Central memory CD8-positive, alpha-beta T cell (primary cell): ENCODE measurements around the gene KCNJ11.
A peak's percentile ranks its signal among the peaks of the same experiment; 100 is the strongest.
"Not testable (repeated sequence)": the region's sequence is repeated elsewhere in the genome, so short reads cannot be mapped to it uniquely, and the experiment has no call there.

Source experiments
- ATAC-seq: fragments of 150-1000 bp; cut with Tn5 transposase; replicated peaks from 2 replicates; pipeline ENCODE4 v1.10.0; 2022; ENCODE audit warnings: mild to moderate bottlenecking, moderate FRiP score, moderate number of reproducible peaks; ENCODE audit not compliant: poor library complexity, severe bottlenecking; ENCODE audit errors: extremely low read depth
- DNase-seq, 2 donors: peaks; one replicate each; pipeline ENCODE4 v3.0.0; 2021; ENCODE audit warnings: low spot score in 2 of 2
- H3K27ac Mint-ChIP-seq: one replicate; pipeline ENCODE4 v1.8.0; 2022; ENCODE audit warnings: low read depth, mild to moderate bottlenecking, moderate library complexity, mixed read lengths
- H3K27me3 Mint-ChIP-seq: one replicate; pipeline ENCODE4 v1.8.0; 2022; ENCODE audit warnings: mixed read lengths
- H3K36me3 Mint-ChIP-seq: one replicate; pipeline ENCODE4 v1.8.0; 2022; ENCODE audit warnings: mild to moderate bottlenecking, moderate library complexity, mixed read lengths; ENCODE audit not compliant: insufficient read depth
- H3K4me1 Mint-ChIP-seq: one replicate; pipeline ENCODE4 v1.8.0; 2022; ENCODE audit warnings: mixed read lengths
- H3K4me3 Mint-ChIP-seq: one replicate; pipeline ENCODE4 v1.8.0; 2022; ENCODE audit warnings: mild to moderate bottlenecking, moderate library complexity, mixed read lengths
- H3K9me3 Mint-ChIP-seq: one replicate; pipeline ENCODE4 v1.8.0; 2022; ENCODE audit warnings: mixed read lengths

Gene KCNJ11

DNA sequence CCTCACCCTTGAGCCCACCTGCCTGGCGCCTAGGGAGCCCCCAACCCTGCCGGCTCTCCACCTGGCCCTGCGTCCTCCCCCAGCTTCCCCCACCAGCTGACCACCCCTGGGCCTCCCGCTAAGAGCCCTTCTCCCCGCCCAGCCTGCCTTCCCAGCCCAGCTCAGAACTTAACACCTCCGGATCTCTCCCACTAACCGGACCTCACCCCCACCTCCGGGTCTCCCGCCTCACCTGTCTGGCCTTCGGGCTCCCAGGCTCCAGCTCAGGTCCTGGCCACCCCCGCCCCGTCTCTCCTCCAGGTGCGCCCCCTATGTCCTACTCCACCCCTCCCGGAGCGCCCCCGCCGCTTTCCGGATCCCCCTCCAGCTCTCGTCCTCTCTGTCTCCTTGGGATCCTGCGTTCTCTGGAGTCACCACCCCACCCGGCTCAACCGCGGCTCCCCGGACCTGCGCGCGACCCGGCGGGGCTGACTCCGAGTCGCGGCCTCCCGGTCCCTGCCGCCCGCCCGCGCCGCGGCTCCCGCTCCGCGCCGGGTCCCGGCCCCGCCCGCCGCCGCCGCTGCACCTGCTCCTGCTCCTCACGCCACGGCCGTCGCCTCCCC lies at the start of gene KCNJ11:
TSS of gene KCNJ11 (minus strand) at position 51 of the 602 bp plus-strand sequence. CDS start 568 bp downstream, outside the sequence.
- Mint-ChIP-seq H3K4me3 (peak within 1 kb of the TSS; percentile 83), H3K36me3 (peaks cover 2% of the 10 kb centered on the region), H3K27ac (peak within 1 kb of the TSS; percentile 74), H3K27me3 (no peaks in the 10 kb centered on the region), H3K4me1 (no peaks in the 10 kb centered on the region), H3K9me3 (no peaks in the 10 kb centered on the region)
- DNase-seq (peak in 1 of 2 donors; percentile 32), ATAC-seq (peak; percentile 46)

- H3K27me3 Mint-ChIP-seq = peaks cover 52% of the 10 kb centered on the region
- peaks cover 11% of the 10 kb centered on the region for H3K4me1 Mint-ChIP-seq
- ATAC-seq (no peak), DNase-seq (no peak)
- peaks cover 5% of the 10 kb centered on the region for H3K9me3 Mint-ChIP-seq
- no peaks in the 10 kb centered on the region for H3K36me3 Mint-ChIP-seq
- no peak overlapping the region for H3K27ac Mint-ChIP-seq
- H3K4me3 Mint-ChIP-seq = no peak overlapping the region
Measured at GRCh38 chr11:17437366-17437765, 48.9 kb upstream of the KCNJ11 start.

DNA sequence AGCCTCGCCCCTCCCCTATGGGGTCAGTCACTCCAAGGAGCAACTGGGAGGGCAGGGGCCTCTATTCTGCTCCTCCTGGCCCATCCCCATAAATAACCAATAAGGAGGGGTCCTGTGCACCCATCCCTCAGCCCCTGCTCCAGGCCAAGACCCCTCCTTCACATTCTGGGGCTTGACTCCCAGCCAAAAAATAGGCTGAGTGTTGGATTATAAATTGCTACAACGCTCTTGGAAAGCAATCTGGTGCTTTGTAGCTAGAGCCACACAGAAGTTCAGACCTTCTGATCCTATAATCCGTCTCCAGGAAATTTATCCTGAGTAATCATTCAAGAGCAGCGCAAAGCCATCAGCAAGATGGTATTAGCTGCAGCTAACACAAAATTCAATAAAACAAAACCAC lies 45.6 kb upstream of the KCNJ11 start:
- Mint-ChIP-seq H3K27me3 (peaks cover 38% of the 10 kb centered on the region), H3K9me3 (no peaks in the 10 kb centered on the region), H3K27ac (no peak overlapping the region), H3K36me3 (no peaks in the 10 kb centered on the region), H3K4me3 (no peak overlapping the region), H3K4me1 (peaks cover under 1% of the 10 kb centered on the region)
- no peak for ATAC-seq
- DNase-seq = no peak

DNA sequence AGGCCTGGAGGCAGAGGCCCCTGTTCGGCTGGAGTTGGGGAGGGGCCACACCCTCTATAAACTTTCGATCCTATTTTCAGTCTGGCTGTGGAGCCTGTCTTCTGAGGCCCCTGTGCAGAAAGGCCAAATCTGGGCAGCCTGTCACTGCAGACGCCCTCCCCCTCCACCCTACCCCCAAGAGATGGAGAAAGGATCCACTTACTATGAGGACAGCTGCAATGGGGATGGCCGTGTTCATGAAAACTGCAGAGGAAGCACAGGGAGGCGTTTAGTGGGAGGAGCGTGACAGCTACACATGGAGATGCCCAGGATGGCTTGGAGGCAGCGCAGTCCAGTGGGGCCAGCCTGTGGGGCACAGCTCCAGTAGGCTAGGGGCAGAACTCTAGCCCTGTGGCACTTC lies 43.5 kb upstream of the KCNJ11 start:
- ATAC-seq = no peak
- no peaks in the 10 kb centered on the region for H3K4me1 Mint-ChIP-seq
- H3K9me3 Mint-ChIP-seq = no peaks in the 10 kb centered on the region
- peaks cover 34% of the 10 kb centered on the region for H3K27me3 Mint-ChIP-seq
- H3K4me3 Mint-ChIP-seq = no peak overlapping the region
- H3K27ac Mint-ChIP-seq = no peak overlapping the region
- no peaks in the 10 kb centered on the region for H3K36me3 Mint-ChIP-seq
- DNase-seq = no peak

GRCh38 chr11:17431139-17431538 lies 42.7 kb upstream of the KCNJ11 start:
- H3K27ac Mint-ChIP-seq = no peak overlapping the region
- DNase-seq = no peak
- H3K36me3 Mint-ChIP-seq = no peaks in the 10 kb centered on the region
- H3K4me1 Mint-ChIP-seq = no peaks in the 10 kb centered on the region
- peaks cover 30% of the 10 kb centered on the region for H3K27me3 Mint-ChIP-seq
- ATAC-seq = no peak
- H3K4me3 Mint-ChIP-seq = no peak overlapping the region
- H3K9me3 Mint-ChIP-seq = no peaks in the 10 kb centered on the region

DNA sequence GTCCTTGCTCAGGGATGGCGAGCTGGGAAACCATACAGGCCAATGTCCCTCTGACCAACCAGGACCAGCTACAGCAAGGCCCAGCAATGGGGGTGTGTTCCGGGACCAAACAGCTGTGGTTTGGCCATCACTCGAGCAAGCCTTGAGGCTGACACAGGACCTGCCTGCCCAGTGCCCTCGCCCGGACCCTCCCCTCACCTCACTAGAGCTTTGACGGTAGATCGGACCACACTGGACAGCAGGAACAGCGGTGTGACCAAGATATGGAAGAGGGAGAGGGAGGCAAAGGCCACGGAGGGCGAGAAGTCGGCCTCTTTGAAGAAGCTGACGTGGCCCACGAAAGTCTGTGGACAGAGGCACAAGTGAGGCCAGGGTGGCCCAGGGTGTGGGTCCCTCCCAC lies 42.2 kb upstream of the KCNJ11 start:
- Mint-ChIP-seq H3K27me3 (peaks cover 24% of the 10 kb centered on the region), H3K9me3 (no peaks in the 10 kb centered on the region), H3K27ac (no peak overlapping the region), H3K36me3 (no peaks in the 10 kb centered on the region), H3K4me3 (no peak overlapping the region), H3K4me1 (no peaks in the 10 kb centered on the region)
- DNase-seq = no peak
- ATAC-seq = no peak

GRCh38 chr11:17428925-17429324 lies 40.5 kb upstream of the KCNJ11 start:
- peaks cover 17% of the 10 kb centered on the region for H3K27me3 Mint-ChIP-seq
- no peaks in the 10 kb centered on the region for H3K9me3 Mint-ChIP-seq
- H3K36me3 Mint-ChIP-seq = no peaks in the 10 kb centered on the region
- H3K27ac Mint-ChIP-seq = no peak overlapping the region
- no peak for ATAC-seq
- H3K4me3 Mint-ChIP-seq = no peak overlapping the region
- H3K4me1 Mint-ChIP-seq = no peaks in the 10 kb centered on the region
- DNase-seq = no peak

DNA sequence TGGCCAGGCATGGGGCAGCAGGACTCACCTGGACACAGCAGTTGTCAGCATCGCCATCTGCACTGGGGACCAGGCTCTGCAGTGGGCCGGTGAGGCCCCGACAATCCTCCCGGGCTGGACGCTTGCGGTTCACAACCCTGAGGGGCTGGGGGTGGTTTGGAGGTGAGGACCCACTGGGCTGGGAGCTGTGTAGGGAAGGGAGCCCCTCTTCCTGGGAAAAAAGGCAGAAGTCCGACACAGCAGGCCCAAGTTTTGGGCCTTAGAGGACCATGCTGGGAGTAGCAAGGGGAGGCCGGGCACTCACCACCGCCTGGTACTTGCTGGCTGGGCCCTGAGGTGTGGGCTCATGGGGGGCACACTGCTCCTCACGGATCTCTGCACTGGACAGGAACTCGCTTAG lies 39.8 kb upstream of the KCNJ11 start:
- Mint-ChIP-seq H3K4me1 (no peaks in the 10 kb centered on the region), H3K36me3 (no peaks in the 10 kb centered on the region), H3K27me3 (peaks cover 17% of the 10 kb centered on the region), H3K4me3 (no peak overlapping the region), H3K9me3 (no peaks in the 10 kb centered on the region), H3K27ac (no peak overlapping the region)
- ATAC-seq (no peak), DNase-seq (no peak)

GRCh38 chr11:17426233-17426632 lies 37.8 kb upstream of the KCNJ11 start:
- ATAC-seq, H3K4me3 Mint-ChIP-seq, H3K9me3 Mint-ChIP-seq, H3K4me1 Mint-ChIP-seq, DNase-seq, H3K27ac Mint-ChIP-seq, H3K36me3 Mint-ChIP-seq: not testable (repeated sequence)
- peaks cover 37% of the 10 kb centered on the region for H3K27me3 Mint-ChIP-seq

- DNase-seq (no peak), ATAC-seq (no peak)
- Mint-ChIP-seq H3K4me1 (no peaks in the 10 kb centered on the region), H3K9me3 (no peaks in the 10 kb centered on the region), H3K27ac (no peak overlapping the region), H3K27me3 (peaks cover 44% of the 10 kb centered on the region), H3K36me3 (peaks cover 2% of the 10 kb centered on the region), H3K4me3 (no peak overlapping the region)
Measured at GRCh38 chr11:17423533-17424310, 35.3 kb upstream of the KCNJ11 start.

GRCh38 chr11:17421781-17422180 lies 33.3 kb upstream of the KCNJ11 start:
- Mint-ChIP-seq H3K27me3 (peaks cover 64% of the 10 kb centered on the region), H3K4me1 (no peaks in the 10 kb centered on the region), H3K4me3 (no peak overlapping the region), H3K9me3 (no peaks in the 10 kb centered on the region), H3K27ac (no peak overlapping the region), H3K36me3 (peaks cover 2% of the 10 kb centered on the region)
- DNase-seq (no peak), ATAC-seq (no peak)

DNA sequence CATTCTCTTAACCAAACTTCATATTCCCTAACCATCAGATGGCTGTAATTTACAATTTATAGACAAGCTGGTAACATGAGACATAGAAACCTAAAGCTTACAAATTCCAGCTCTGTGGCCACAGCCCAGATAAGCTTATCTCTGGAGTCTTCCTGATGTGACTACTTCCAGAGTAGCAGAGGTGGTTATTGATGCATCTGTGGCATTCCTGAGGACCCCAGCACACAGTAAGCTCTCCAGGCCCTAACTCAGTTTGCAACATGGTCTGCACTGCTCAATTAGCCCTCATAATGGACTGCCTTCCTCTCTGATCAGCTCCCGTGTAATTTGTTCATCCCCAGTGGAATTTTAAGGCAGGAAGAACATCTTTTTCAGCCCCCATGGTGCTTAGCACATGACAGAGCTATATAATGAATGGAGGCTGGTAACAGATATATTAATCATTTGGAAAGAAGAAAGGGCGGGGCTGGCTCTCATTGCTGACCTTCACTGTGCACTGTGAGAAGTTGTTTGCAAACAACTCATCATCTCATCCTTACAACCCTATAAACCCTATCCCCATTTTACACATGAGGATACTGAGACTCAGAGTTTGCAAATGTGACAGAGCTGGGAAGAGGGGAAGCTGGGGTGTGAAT lies 30.1 kb upstream of the KCNJ11 start:
- DNase-seq (no peak), ATAC-seq (no peak)
- no peak overlapping the region for H3K27ac Mint-ChIP-seq
- no peak overlapping the region for H3K4me3 Mint-ChIP-seq
- no peaks in the 10 kb centered on the region for H3K4me1 Mint-ChIP-seq
- no peaks in the 10 kb centered on the region for H3K9me3 Mint-ChIP-seq
- H3K36me3 Mint-ChIP-seq = peaks cover 2% of the 10 kb centered on the region
- H3K27me3 Mint-ChIP-seq = peaks cover 90% of the 10 kb centered on the region

GRCh38 chr11:17416492-17416891 lies 28.0 kb upstream of the KCNJ11 start:
- Mint-ChIP-seq H3K4me1 (no peaks in the 10 kb centered on the region), H3K27ac (no peak overlapping the region), H3K27me3 (peaks cover 89% of the 10 kb centered on the region), H3K4me3 (no peak overlapping the region), H3K36me3 (no peaks in the 10 kb centered on the region), H3K9me3 (no peaks in the 10 kb centered on the region)
- ATAC-seq (no peak), DNase-seq (no peak)
